Neural cell (in vitro differentiated cells): Measurements from ENCODE around the gene ULBP2. TPM values are rescaled to one million over a fixed set of nuclear protein-coding genes. Genes with fewer than 3 reads are reported as not detected.

Source experiments
- H2AFZ ChIP-seq: fragments of 200-600, 300-800 bp; sonication (generic), shearing (Covaris generic); 2 replicates; pipeline ENCODE4 v1.6.0; 2014; ENCODE audit warnings: low read depth, mild to moderate bottlenecking, antibody characterized with exemption, low read length, moderate library complexity
- H3F3A ChIP-seq: fragments of 200-600 bp; shearing (Covaris generic); 2 replicates; pipeline ENCODE4 v1.6.1; 2016; ENCODE audit warnings: mild to moderate bottlenecking, moderate library complexity, mixed read lengths, antibody characterized with exemption, low read length; ENCODE audit not compliant: insufficient read depth, poor library complexity, severe bottlenecking
- H3K27ac ChIP-seq: fragments of 200-600, 300-800 bp; sonication (generic), shearing (Covaris generic); 2 replicates; pipeline ENCODE4 v1.5.1; 2014; ENCODE audit warnings: mild to moderate bottlenecking, low read length, moderate library complexity
- H3K27me3 ChIP-seq: fragments of 300-800, 200-600 bp; sonication (generic), shearing (Covaris generic); 2 replicates; pipeline ENCODE4 v1.6.0; 2014; ENCODE audit warnings: mild to moderate bottlenecking, low read depth, low read length, moderate library complexity; ENCODE audit not compliant: insufficient read depth
- H3K36me3 ChIP-seq: fragments of 300-800, 200-600 bp; sonication (generic), shearing (Covaris generic); 2 replicates; pipeline ENCODE4 v1.5.1; 2014; ENCODE audit warnings: mild to moderate bottlenecking, antibody characterized with exemption, low read length, moderate library complexity; ENCODE audit not compliant: insufficient read depth
- H3K4me2 ChIP-seq: fragments of 300-800, 200-600 bp; sonication (generic), shearing (Covaris generic); 2 replicates; pipeline ENCODE4 v1.6.0; 2014; ENCODE audit warnings: mild to moderate bottlenecking, low read length
- H3K4me3 ChIP-seq: fragments of 300-800, 200-600 bp; sonication (generic), shearing (Covaris generic); 2 replicates; pipeline ENCODE4 v1.5.1; 2014; ENCODE audit warnings: mild to moderate bottlenecking, low read length, moderate library complexity
- H3K79me2 ChIP-seq: fragments of 200-600 bp; shearing (Covaris generic); replicated peaks from 2 replicates; pipeline ENCODE4 v1.6.0; 2014; ENCODE audit warnings: mild to moderate bottlenecking, low read length, moderate library complexity; ENCODE audit not compliant: insufficient read depth
- H3K9ac ChIP-seq: fragments of 300-800, 200-600 bp; sonication (generic), shearing (Covaris generic); 2 replicates; pipeline ENCODE4 v1.6.1; 2016; ENCODE audit warnings: mild to moderate bottlenecking, low read length, mixed read lengths
- H3K9me2 ChIP-seq: fragments of 200-600 bp; shearing (Covaris generic); 2 replicates; pipeline ENCODE4 v1.6.1; 2016; ENCODE audit warnings: mild to moderate bottlenecking, low read length, mixed read lengths; ENCODE audit not compliant: insufficient read depth
- H3K9me3 ChIP-seq: fragments of 200-600, 300-800 bp; sonication (generic), shearing (Covaris generic); 2 replicates; pipeline ENCODE4 v1.6.1; 2016; ENCODE audit warnings: mild to moderate bottlenecking, mixed run types, low read length, moderate library complexity, mixed read lengths
- H4K20me1 ChIP-seq: fragments of 200-600 bp; shearing (Covaris generic); 2 replicates; pipeline ENCODE4 v1.6.1; 2016; ENCODE audit warnings: mild to moderate bottlenecking, mixed run types; ENCODE audit not compliant: insufficient read depth
- CTCF ChIP-seq: fragments of 450-650 bp; IDR thresholded peaks from 2 replicates; pipeline ENCODE4 v1.5.1; 2014; ENCODE audit warnings: antibody characterized with exemption, mild to moderate bottlenecking, moderate library complexity; ENCODE audit not compliant: poor library complexity, severe bottlenecking
- EP300 ChIP-seq: fragments of 450-650 bp; conservative IDR thresholded peaks from 2 replicates; pipeline ENCODE4 v1.6.1; 2014; ENCODE audit warnings: antibody characterized with exemption, mild to moderate bottlenecking, moderate library complexity; ENCODE audit not compliant: poor library complexity, severe bottlenecking
- EZH2 ChIP-seq: fragments of 200-600, 300-800 bp; shearing (Covaris generic), sonication (generic); IDR thresholded peaks from 2 replicates; pipeline ENCODE4 v1.6.1; 2014; ENCODE audit warnings: antibody characterized with exemption, low read length, borderline replicate concordance, mild to moderate bottlenecking; ENCODE audit not compliant: insufficient read depth, poor library complexity, severe bottlenecking
- MXI1 ChIP-seq: fragments of 450-650 bp; conservative IDR thresholded peaks from 2 replicates; pipeline ENCODE4 v1.6.1; 2014; ENCODE audit warnings: antibody characterized with exemption, mild to moderate bottlenecking; ENCODE audit not compliant: poor library complexity, severe bottlenecking
- POLR2AphosphoS5 ChIP-seq: IDR thresholded peaks from 2 replicates; pipeline ENCODE4 v1.6.1; 2012
- RAD21 ChIP-seq: fragments of 450-650 bp; conservative IDR thresholded peaks from 2 replicates; pipeline ENCODE4 v1.6.1; 2014; ENCODE audit warnings: antibody characterized with exemption, mild to moderate bottlenecking, moderate library complexity
- REST ChIP-seq: IDR thresholded peaks from 2 replicates; pipeline ENCODE4 v1.6.1; 2012; ENCODE audit warnings: borderline replicate concordance
- SMC3 ChIP-seq: fragments of 450-650 bp; conservative IDR thresholded peaks from 2 replicates; pipeline ENCODE4 v1.6.1; 2014; ENCODE audit warnings: antibody characterized with exemption, mild to moderate bottlenecking, moderate library complexity; ENCODE audit not compliant: poor library complexity
- TAF1 ChIP-seq: IDR thresholded peaks from 2 replicates; pipeline ENCODE4 v1.6.1; 2012; ENCODE audit warnings: low read depth
- polyA plus RNA-seq: library from polyadenylated mRNA; depleted of rRNA; stranded (reverse); fragments of >200 nt; gene quantifications from 2 replicates; pipeline ENCODE4 v1.2.3, GENCODE V29; 2014

ULBP2 gene
- polyA plus RNA-seq, 1 donor from 2014 or later: 1.5 TPM

GRCh38 chr6:149904661-149905370 is 37.0 kb upstream of the ULBP2 start:
- Histone ChIP-seq H3K79me2 (no peaks in the 10 kb centered on the region), H4K20me1 (no peaks in the 10 kb centered on the region), H3K9me2 (no peaks in the 10 kb centered on the region), H3K27ac (no peak overlapping the region), H3K9ac (no peak overlapping the region), H3K27me3 (no peaks in the 10 kb centered on the region), H3F3A (no peaks in the 10 kb centered on the region), H3K36me3 (no peaks in the 10 kb centered on the region), H2AFZ (no peak overlapping the region), H3K4me3 (no peak overlapping the region), H3K9me3 (no peaks in the 10 kb centered on the region), H3K4me2 (no peak overlapping the region)
- no peak for TF ChIP-seq EZH2
- TF ChIP-seq POLR2AphosphoS5: no peak
- TF ChIP-seq SMC3: no peak
- no peak for TF ChIP-seq EP300
- no peak for TF ChIP-seq TAF1
- no peak for TF ChIP-seq MXI1
- no peak for TF ChIP-seq RAD21
- TF ChIP-seq REST: no peak
- TF ChIP-seq CTCF: no peak

GRCh38 chr6:149905371-149905910 is 36.4 kb upstream of the ULBP2 start:
- Histone ChIP-seq H3K4me3 (no peak overlapping the region), H2AFZ (no peak overlapping the region), H3K4me2 (no peak overlapping the region), H4K20me1 (no peaks in the 10 kb centered on the region), H3K79me2 (no peaks in the 10 kb centered on the region), H3F3A (no peaks in the 10 kb centered on the region), H3K9me2 (no peaks in the 10 kb centered on the region), H3K9ac (no peak overlapping the region), H3K9me3 (no peaks in the 10 kb centered on the region), H3K27me3 (no peaks in the 10 kb centered on the region), H3K27ac (no peak overlapping the region), H3K36me3 (no peaks in the 10 kb centered on the region)
- TF ChIP-seq TAF1 (no peak), EZH2 (no peak), MXI1 (no peak), POLR2AphosphoS5 (no peak), REST (no peak), EP300 (no peak), CTCF (no peak)
